GM13977 (cell line): ENCODE measurements around the gene AGAP3.

Experiments
- DNase-seq: peaks from one replicate; pipeline ENCODE4 v3.0.0; 2012; ENCODE audit warnings: low spot score
- in situ Hi-C: fragments of 300-500 bp; cut with MboI; formaldehyde crosslinking; loops from one replicate; pipeline ENCODE4 v1.12.0; 2022; ENCODE audit warnings: low sequenced_read_pairs, low pct_unique_long_range_greater_than_20kb, mixed read lengths, inconsistent platforms; ENCODE audit not compliant: unreplicated experiment
- TF ChIP-seq, protein P1 (sequence below): IDR thresholded peaks from 2 replicates; pipeline ENCODE4 v1.5.1; 2012; ENCODE audit warnings: mild to moderate bottlenecking, control low read depth; ENCODE audit not compliant: insufficient read depth; ENCODE audit errors: extremely low read depth, missing control alignments

Gene AGAP3

DNA sequence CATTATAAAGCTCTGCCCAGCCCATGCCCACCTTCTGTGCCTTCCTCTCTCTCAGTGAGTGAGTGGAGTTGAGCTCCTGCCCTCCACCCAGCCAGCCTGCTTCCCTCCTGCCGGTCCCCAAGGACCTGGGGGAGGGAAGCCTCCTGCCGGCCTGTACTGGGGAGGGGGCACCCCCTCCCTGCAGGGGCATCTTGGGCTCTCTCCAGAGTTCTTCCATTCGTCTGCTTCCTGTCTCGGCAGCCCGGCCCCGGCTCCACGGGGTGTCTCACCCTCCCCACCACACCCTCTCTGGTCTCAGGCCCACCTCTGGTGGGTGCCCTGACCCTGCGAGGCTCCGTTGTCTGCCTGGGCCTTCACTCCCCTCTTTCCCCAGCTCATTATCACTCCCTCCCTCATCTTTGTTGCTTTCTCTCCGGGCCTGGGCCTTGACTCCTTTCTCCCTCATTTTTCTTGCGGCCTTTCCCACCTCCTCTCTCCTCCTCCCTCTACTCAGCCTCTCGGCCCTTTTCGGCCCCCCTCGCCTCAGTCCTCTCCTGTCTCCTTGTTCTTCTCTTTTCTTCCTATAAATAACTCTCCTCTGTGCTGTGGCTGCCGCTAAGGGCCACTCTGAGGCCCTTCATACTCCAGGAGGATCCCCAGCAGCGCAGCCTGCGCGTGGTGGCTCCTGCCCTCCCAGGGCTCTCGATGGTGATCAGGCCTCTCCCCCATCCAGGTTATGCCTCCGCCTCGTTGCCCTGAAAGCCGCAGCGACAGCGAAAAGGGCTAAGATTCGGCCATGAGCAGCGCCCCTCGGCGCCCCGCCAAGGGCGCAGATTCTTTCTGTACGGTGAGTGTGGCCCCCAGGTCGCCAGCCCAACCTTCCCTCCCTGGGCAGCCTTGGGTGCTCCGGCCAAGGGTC is 24.8 kb upstream of the AGAP3 start:
- TF ChIP-seq, protein P1, sequence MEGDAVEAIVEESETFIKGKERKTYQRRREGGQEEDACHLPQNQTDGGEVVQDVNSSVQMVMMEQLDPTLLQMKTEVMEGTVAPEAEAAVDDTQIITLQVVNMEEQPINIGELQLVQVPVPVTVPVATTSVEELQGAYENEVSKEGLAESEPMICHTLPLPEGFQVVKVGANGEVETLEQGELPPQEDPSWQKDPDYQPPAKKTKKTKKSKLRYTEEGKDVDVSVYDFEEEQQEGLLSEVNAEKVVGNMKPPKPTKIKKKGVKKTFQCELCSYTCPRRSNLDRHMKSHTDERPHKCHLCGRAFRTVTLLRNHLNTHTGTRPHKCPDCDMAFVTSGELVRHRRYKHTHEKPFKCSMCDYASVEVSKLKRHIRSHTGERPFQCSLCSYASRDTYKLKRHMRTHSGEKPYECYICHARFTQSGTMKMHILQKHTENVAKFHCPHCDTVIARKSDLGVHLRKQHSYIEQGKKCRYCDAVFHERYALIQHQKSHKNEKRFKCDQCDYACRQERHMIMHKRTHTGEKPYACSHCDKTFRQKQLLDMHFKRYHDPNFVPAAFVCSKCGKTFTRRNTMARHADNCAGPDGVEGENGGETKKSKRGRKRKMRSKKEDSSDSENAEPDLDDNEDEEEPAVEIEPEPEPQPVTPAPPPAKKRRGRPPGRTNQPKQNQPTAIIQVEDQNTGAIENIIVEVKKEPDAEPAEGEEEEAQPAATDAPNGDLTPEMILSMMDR, result no peak
- in situ Hi-C loops, result no loop called here
- DNase-seq, result no peak

DNA sequence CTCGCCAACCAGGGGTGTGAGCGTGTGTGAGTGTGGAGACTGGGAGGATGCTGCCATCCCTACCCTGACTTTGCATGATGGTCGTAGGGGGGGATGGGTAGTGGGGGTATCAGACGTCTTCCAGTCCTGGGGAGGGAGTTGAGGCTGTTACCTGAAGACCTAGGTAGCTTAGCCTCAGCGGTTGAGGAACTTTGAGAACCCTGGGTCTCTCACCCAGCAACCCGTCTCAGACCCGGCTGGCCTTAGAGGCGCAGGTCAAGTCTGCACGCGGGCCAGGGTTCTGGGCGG is 24.2 kb upstream of the AGAP3 start:
- TF ChIP-seq, protein P1, result no peak
- in situ Hi-C loops, result no loop called here
- no peak for DNase-seq

DNA sequence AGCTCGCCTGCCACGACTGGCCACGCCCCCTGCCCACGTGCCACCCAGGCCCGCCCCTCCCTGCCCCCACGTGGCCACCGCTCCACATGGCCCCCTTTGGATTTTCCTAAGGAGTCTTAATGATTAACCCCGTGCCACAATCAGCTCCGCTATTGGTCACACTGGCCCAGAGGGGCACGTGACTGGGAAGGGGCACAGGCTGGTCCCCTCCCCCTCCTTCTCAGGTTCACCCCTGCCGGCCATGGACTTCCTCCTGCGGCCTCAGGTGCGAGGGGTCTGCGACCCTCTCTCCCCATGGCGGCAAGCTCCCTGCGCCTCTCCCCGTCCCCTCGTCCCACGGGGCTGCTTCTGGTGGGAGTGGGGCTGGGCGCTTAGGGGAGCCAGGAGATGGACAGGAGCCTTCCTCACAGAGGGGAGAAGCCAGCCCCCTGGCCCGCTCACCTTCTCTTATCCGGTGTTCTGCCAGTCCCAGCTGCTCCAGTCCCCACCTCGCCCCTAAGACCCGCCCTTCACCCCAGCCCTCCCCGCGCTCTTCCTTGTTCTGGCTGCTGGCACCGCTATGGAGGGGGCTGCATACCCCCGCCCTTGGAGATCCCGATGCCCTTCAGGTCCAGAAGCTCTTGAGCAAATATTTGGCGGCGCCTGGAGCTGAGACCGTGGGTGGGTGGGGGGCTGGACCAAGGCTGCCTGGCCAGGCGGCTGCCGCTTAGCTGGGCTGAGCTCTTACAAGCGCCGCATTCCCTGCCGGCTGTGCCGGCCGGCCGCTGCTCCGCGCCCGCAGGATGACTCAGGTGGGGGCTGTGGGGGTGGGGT is 23.7 kb upstream of the AGAP3 start:
- in situ Hi-C loops, result no loop called here
- TF ChIP-seq, protein P1, result no peak
- DNase-seq, result no peak

DNA sequence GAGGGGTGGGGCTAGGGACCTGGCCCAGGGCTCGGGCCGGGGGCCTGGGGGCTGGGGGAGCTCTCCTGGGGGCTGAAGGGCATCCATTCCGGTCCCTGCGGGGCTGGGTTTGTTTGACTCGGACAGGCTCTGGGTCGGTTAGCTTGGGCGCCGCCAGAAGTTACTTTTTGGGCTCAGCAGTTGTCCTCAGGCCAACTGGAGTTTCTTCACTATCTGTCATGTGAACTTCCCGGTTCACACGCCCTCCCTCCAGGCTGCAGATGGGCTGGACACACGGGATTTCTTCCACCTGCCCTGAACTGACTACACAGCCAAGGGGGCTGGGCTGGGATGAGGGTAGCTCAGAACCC is 23.1 kb upstream of the AGAP3 start:
- no peak for DNase-seq
- in situ Hi-C loops, result no loop called here
- TF ChIP-seq, protein P1, result no peak

DNA sequence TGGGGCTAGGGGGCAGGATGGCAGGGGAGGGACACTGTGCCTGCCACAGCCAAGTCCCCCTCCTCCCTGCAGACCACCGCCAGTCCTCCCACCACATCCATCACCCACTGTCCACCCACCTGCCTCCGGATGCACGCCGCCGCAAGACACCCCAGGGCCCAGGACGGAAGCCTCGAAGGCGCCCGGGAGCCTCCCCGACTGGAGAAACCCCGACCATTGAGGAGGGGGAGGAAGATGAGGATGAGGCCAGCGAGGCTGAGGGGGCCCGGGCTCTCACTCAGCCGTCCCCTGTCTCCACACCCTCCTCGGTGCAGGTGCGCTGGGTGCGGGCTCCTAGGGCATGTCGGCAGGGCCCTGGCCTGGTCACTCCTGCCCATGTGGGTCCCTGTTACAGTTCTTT is 21.8 kb upstream of the AGAP3 start:
- DNase-seq, result no peak
- in situ Hi-C loops, result no loop called here
- TF ChIP-seq, protein P1, result no peak

DNA sequence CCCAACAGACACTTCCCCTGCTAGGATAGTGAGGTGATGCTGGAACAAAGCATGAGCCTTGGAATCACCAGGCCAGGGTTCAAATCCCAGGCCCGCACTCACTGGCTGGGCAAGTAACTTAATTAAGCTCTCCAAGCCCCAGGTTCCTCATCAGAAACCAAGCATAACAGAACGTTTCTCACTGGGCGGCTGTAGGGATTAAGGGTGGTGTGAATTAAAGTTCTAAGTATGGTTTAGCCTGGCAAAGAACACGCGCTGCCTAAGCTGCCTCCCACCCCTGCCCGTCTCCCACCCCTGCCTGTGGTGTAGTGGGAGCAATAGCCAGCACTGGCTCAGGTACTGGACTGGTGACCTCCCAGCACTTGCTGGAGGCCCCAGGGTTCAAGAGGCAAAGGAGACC is 21.3 kb upstream of the AGAP3 start:
- in situ Hi-C loops, result no loop called here
- TF ChIP-seq, protein P1, result no peak
- DNase-seq, result no peak
